ENCODE data around the gene SLC2A13.

Gene SLC2A13

DNA sequence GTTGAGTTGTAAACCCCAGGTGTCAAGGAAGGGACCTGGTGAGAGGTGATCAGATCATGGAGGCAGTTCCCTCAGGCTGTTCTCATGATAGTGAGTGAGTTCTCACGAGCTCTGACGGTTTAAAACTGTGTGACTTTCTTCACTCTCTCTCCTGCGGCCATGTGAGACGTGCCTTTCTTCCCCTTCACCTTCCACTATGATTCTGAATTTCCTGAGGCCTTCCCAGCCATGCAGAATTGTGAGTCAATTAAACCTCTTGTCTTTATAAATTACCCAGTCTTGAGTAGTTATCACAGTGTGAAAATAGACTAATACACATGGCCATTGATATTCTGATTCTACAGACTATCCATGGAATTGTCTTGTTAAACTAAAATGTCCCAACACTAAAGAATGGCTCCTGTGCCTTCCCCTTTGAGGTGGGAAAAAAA is 85.6 kb downstream of the SLC2A13 start:
- peak overlapping the region; percentile 69 for H4K8ac ChIP-seq (ENCODE audit: low read length)
- no peak overlapping the region for H3K14ac ChIP-seq (ENCODE audit: low read length in 2 of 2)
- WGBS = 90% methylated on average over 4 of the region's 4 CpGs
- no peak overlapping the region for H3K4me3 ChIP-seq (ENCODE audit: insufficient read depth in 1 of 2, low read depth in 1 of 2, low read length in 2 of 2)
- H3K79me1 ChIP-seq (replicated peaks; ENCODE audit: low read length, poor library complexity, severe bottlenecking) = no peaks in the 10 kb centered on the region
- no peak overlapping the region for H3K27ac ChIP-seq (ENCODE audit: low read length, poor library complexity, severe bottlenecking)
- H3K4ac ChIP-seq (ENCODE audit: low read depth in 1 of 2, low read length in 2 of 2) = no peak overlapping the region
- H3K4me1 ChIP-seq (ENCODE audit: control insufficient read depth, insufficient read depth, low read depth, low read length) = no peaks in the 10 kb centered on the region
- no peak overlapping the region for H3K9ac ChIP-seq (ENCODE audit: low read length)
- no peak overlapping the region for H2BK5ac ChIP-seq (ENCODE audit: low read depth, low read length, poor library complexity, severe bottlenecking)
- H2AK5ac ChIP-seq (ENCODE audit: low read length, severe bottlenecking) = no peak overlapping the region
- H2BK120ac ChIP-seq (ENCODE audit: low read depth, low read length) = no peak overlapping the region
- no peaks in the 10 kb centered on the region for H3K27me3 ChIP-seq (ENCODE audit: control insufficient read depth in 1 of 2, insufficient read depth in 1 of 2, low read length in 2 of 2)
- no peak overlapping the region for H4K91ac ChIP-seq (ENCODE audit: low read length)
- no peaks in the 10 kb centered on the region for H3K9me3 ChIP-seq (ENCODE audit: control insufficient read depth, low read length)
- H2BK12ac ChIP-seq (ENCODE audit: low read length in 2 of 2) = peak overlapping the region in 1 of 2 experiments; percentile 72
- H2BK15ac ChIP-seq (ENCODE audit: low read depth, poor library complexity, severe bottlenecking) = no peak overlapping the region
- H2AFZ ChIP-seq (ENCODE audit: low read depth, low read length) = no peak overlapping the region
- no peak overlapping the region for H3K4me2 ChIP-seq (ENCODE audit: low read length, poor library complexity, severe bottlenecking)
- no peak overlapping the region for H3K18ac ChIP-seq (ENCODE audit: low read depth in 1 of 2, low read length in 2 of 2)
- no peak for DNase-seq
- H3K23ac ChIP-seq (ENCODE audit: low read length in 2 of 2) = no peak overlapping the region
- H3K36me3 ChIP-seq (ENCODE audit: control insufficient read depth in 1 of 2, insufficient read depth in 2 of 2, low read depth in 1 of 2, low read length in 2 of 2) = no peaks in the 10 kb centered on the region

DNA sequence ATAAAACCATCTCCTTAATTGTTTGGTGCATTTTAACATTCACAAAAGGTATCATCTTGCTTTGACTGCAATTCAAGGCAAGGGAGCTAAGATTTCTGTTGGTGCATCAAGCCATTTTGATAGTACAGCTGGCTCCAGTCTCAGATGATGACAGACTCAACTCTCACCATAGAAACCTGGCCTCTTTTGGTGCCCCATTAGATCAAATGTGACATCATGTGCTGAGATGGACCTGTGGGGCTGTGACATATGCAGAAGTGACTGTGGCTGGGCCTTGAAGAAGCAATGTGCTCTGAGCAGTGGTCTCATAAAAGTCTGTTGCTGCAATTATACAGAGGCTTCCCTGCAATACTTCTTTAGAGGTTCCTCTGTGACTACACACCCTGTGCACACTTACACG is 88.4 kb downstream of the SLC2A13 start:
- H3K27me3 ChIP-seq (ENCODE audit: control insufficient read depth in 1 of 2, insufficient read depth in 1 of 2, low read length in 2 of 2) = no peaks in the 10 kb centered on the region
- WGBS = no CpG with 5 or more reads among the region's 1 CpG
- H4K8ac ChIP-seq (ENCODE audit: low read length) = peak overlapping the region; percentile 45

DNA sequence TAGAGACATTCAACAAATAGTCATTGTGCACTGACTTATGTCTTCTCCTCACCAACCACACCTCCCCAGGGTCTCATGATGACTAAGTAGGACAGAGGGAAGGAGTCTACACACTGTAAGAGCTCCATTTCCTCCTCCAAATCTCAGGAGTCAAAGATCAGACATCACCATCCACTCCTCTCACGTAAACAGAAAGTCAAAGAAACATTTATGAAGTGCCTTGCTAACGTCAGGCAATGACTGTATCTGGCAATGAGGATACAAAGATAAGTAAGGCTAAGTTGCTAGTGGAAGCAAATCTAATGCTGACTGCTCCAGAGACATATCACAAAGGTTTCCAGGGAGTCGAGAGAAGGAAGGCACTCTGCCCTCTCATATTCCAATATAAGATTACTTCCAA is 88.9 kb downstream of the SLC2A13 start:
- H3K4me3 ChIP-seq (ENCODE audit: insufficient read depth in 1 of 2, low read depth in 1 of 2, low read length in 2 of 2) = peak overlapping the region in 1 of 2 experiments; percentile 21
- H3K4ac ChIP-seq (ENCODE audit: low read depth in 1 of 2, low read length in 2 of 2) = no peak overlapping the region
- no peaks in the 10 kb centered on the region for H3K9me3 ChIP-seq (ENCODE audit: control insufficient read depth, low read length)
- no peak overlapping the region for H3K18ac ChIP-seq (ENCODE audit: low read depth in 1 of 2, low read length in 2 of 2)
- H2BK12ac ChIP-seq (ENCODE audit: low read length in 2 of 2) = no peak overlapping the region
- WGBS = 16% methylated on average over 1 of the region's 3 CpGs
- H4K91ac ChIP-seq (ENCODE audit: low read length) = no peak overlapping the region
- no peak overlapping the region for H2BK120ac ChIP-seq (ENCODE audit: low read depth, low read length)
- no peaks in the 10 kb centered on the region for H3K36me3 ChIP-seq (ENCODE audit: control insufficient read depth in 1 of 2, insufficient read depth in 2 of 2, low read depth in 1 of 2, low read length in 2 of 2)
- H3K27ac ChIP-seq (ENCODE audit: low read length, poor library complexity, severe bottlenecking) = no peak overlapping the region
- peak; percentile 98 for DNase-seq
- H3K4me2 ChIP-seq (ENCODE audit: low read length, poor library complexity, severe bottlenecking) = no peak overlapping the region
- H2AK5ac ChIP-seq (ENCODE audit: low read length, severe bottlenecking) = no peak overlapping the region
- H3K9ac ChIP-seq (ENCODE audit: low read length) = peak overlapping the region; percentile 26
- no peak overlapping the region for H2BK15ac ChIP-seq (ENCODE audit: low read depth, poor library complexity, severe bottlenecking)
- no peak overlapping the region for H2BK5ac ChIP-seq (ENCODE audit: low read depth, low read length, poor library complexity, severe bottlenecking)
- no peak overlapping the region for H3K23ac ChIP-seq (ENCODE audit: low read length in 2 of 2)
- no peak overlapping the region for H3K14ac ChIP-seq (ENCODE audit: low read length in 2 of 2)
- no peaks in the 10 kb centered on the region for H3K79me1 ChIP-seq (replicated peaks; ENCODE audit: low read length, poor library complexity, severe bottlenecking)
- H3K4me1 ChIP-seq (ENCODE audit: control insufficient read depth, insufficient read depth, low read depth, low read length) = no peaks in the 10 kb centered on the region
- H2AFZ ChIP-seq (ENCODE audit: low read depth, low read length) = no peak overlapping the region
- H4K8ac ChIP-seq (ENCODE audit: low read length) = no peak overlapping the region
- H3K27me3 ChIP-seq (ENCODE audit: control insufficient read depth in 1 of 2, insufficient read depth in 1 of 2, low read length in 2 of 2) = no peaks in the 10 kb centered on the region

More for the DNA sequence above, 88.4 kb downstream of the SLC2A13 start:
- peak overlapping the region; percentile 7 to 59 for H2BK12ac ChIP-seq (ENCODE audit: low read length in 2 of 2)
- no peaks in the 10 kb centered on the region for H3K36me3 ChIP-seq (ENCODE audit: control insufficient read depth in 1 of 2, insufficient read depth in 2 of 2, low read depth in 1 of 2, low read length in 2 of 2)
- peak overlapping the region; percentile 26 for H3K9ac ChIP-seq (ENCODE audit: low read length)
- H3K23ac ChIP-seq (ENCODE audit: low read length in 2 of 2) = no peak overlapping the region
- no peak overlapping the region for H2AK5ac ChIP-seq (ENCODE audit: low read length, severe bottlenecking)
- H4K91ac ChIP-seq (ENCODE audit: low read length) = no peak overlapping the region
- H3K4me2 ChIP-seq (ENCODE audit: low read length, poor library complexity, severe bottlenecking) = no peak overlapping the region
- DNase-seq = peak; percentile 57
- H3K4ac ChIP-seq (ENCODE audit: low read depth in 1 of 2, low read length in 2 of 2) = peak overlapping the region; percentile 19 to 57
- H2BK15ac ChIP-seq (ENCODE audit: low read depth, poor library complexity, severe bottlenecking) = no peak overlapping the region
- H3K79me1 ChIP-seq (replicated peaks; ENCODE audit: low read length, poor library complexity, severe bottlenecking) = no peaks in the 10 kb centered on the region
- H3K14ac ChIP-seq (ENCODE audit: low read length in 2 of 2) = no peak overlapping the region
- H3K18ac ChIP-seq (ENCODE audit: low read depth in 1 of 2, low read length in 2 of 2) = peak overlapping the region; percentile 58 to 80
- H3K9me3 ChIP-seq (ENCODE audit: control insufficient read depth, low read length) = no peaks in the 10 kb centered on the region
- no peak overlapping the region for H2BK120ac ChIP-seq (ENCODE audit: low read depth, low read length)
- no peak overlapping the region for H2BK5ac ChIP-seq (ENCODE audit: low read depth, low read length, poor library complexity, severe bottlenecking)
- H3K27ac ChIP-seq (ENCODE audit: low read length, poor library complexity, severe bottlenecking) = no peak overlapping the region
- H3K4me3 ChIP-seq (ENCODE audit: insufficient read depth in 1 of 2, low read depth in 1 of 2, low read length in 2 of 2) = peak overlapping the region in 1 of 2 experiments; percentile 21
- H2AFZ ChIP-seq (ENCODE audit: low read depth, low read length) = no peak overlapping the region
- H3K4me1 ChIP-seq (ENCODE audit: control insufficient read depth, insufficient read depth, low read depth, low read length) = no peaks in the 10 kb centered on the region

DNA sequence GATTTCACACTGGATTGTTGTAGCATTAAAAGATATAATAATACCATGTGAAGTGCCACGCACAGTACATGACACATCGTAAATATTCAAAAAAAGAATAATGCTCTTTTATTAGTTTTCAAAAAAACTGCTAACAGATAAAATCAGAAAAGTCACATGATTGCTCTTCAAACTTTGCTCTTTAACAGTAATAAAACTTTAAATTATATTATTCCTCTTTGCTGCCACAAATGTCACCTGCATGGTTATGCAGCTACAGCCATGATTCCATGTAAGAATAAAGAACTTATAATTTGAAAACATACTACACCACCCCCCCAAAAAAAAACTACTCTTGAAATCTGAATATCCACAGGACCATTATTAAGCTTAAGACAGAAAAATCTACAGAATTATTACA is 90.0 kb downstream of the SLC2A13 start:
- Histone ChIP-seq H3K4me2 (ENCODE audit: low read length, poor library complexity, severe bottlenecking) (no peak overlapping the region), H2BK5ac (ENCODE audit: low read depth, low read length, poor library complexity, severe bottlenecking) (no peak overlapping the region), H3K9ac (ENCODE audit: low read length) (no peak overlapping the region), H2BK15ac (ENCODE audit: low read depth, poor library complexity, severe bottlenecking) (no peak overlapping the region), H3K36me3 (ENCODE audit: control insufficient read depth in 1 of 2, insufficient read depth in 2 of 2, low read depth in 1 of 2, low read length in 2 of 2) (no peaks in the 10 kb centered on the region), H2AFZ (ENCODE audit: low read depth, low read length) (no peak overlapping the region), H3K18ac (ENCODE audit: low read depth in 1 of 2, low read length in 2 of 2) (no peak overlapping the region), H2BK12ac (ENCODE audit: low read length in 2 of 2) (no peak overlapping the region), H3K23ac (ENCODE audit: low read length in 2 of 2) (no peak overlapping the region), H3K27me3 (ENCODE audit: control insufficient read depth in 1 of 2, insufficient read depth in 1 of 2, low read length in 2 of 2) (no peaks in the 10 kb centered on the region), H3K9me3 (ENCODE audit: control insufficient read depth, low read length) (no peaks in the 10 kb centered on the region), H4K8ac (ENCODE audit: low read length) (no peak overlapping the region), H3K4ac (ENCODE audit: low read depth in 1 of 2, low read length in 2 of 2) (no peak overlapping the region), H2AK5ac (ENCODE audit: low read length, severe bottlenecking) (no peak overlapping the region), H3K27ac (ENCODE audit: low read length, poor library complexity, severe bottlenecking) (no peak overlapping the region), H2BK120ac (ENCODE audit: low read depth, low read length) (no peak overlapping the region), H3K79me1 (replicated peaks; ENCODE audit: low read length, poor library complexity, severe bottlenecking) (no peaks in the 10 kb centered on the region), H4K91ac (ENCODE audit: low read length) (no peak overlapping the region), H3K14ac (ENCODE audit: low read length in 2 of 2) (no peak overlapping the region), H3K4me1 (ENCODE audit: control insufficient read depth, insufficient read depth, low read depth, low read length) (no peaks in the 10 kb centered on the region), H3K4me3 (ENCODE audit: insufficient read depth in 1 of 2, low read depth in 1 of 2, low read length in 2 of 2) (no peak overlapping the region)
- WGBS = no CpG with 5 or more reads among the region's 2 CpGs
- DNase-seq = no peak

Data from mesenchymal stem cell (in vitro differentiated cells and primary cell).